ENCODE results near the gene SUDS3.

- TF ChIP-seq EP300 (conservative IDR thresholded peaks at IDR 0.05; ENCODE audit: poor library complexity, severe bottlenecking) (no peak), TAF1 (IDR thresholded peaks at IDR 0.05; ENCODE audit: low read depth) (no peak)
Observed at GRCh38 chr12:118371321-118372282, 4.8 kb upstream of the SUDS3 start.

Measured in neural cell (in vitro differentiated cells).